Neutrophil (primary cell): ENCODE results near the gene ATP5ME.

Source experiments
- H3K27ac ChIP-seq: fragments of 200-600 bp; sonication (generic); 2 replicates; pipeline ENCODE4 v1.5.1; 2016; ENCODE audit warnings: mild to moderate bottlenecking, moderate library complexity
- H3K27me3 ChIP-seq: fragments of 200-600 bp; sonication (generic); 2 replicates; pipeline ENCODE4 v1.6.0; 2016; ENCODE audit warnings: mild to moderate bottlenecking
- H3K36me3 ChIP-seq: fragments of 200-600 bp; sonication (generic); 2 replicates; pipeline ENCODE4 v1.5.1; 2017
- H3K4me1 ChIP-seq, 2 experiments: fragments of 200-600 bp in 1 of 2; sonication (generic) in 1 of 2; 1 replicate in 1 of 2; 2 replicates in 1 of 2; pipeline versions ENCODE4 v1.5.1 to v1.6.1; 2013 to 2016; ENCODE audit warnings: low read depth in 1 of 2, low read length in 1 of 2, mild to moderate bottlenecking in 1 of 2, moderate library complexity in 1 of 2; ENCODE audit not compliant: control insufficient read depth in 1 of 2, insufficient read depth in 1 of 2
- H3K4me3 ChIP-seq, 2 experiments: fragments of 200-600 bp in 1 of 2; sonication (generic) in 1 of 2; 1 replicate in 1 of 2; 2 replicates in 1 of 2; pipeline ENCODE4 v1.5.1; 2013 to 2016; ENCODE audit warnings: low read depth in 1 of 2, low read length in 1 of 2, mild to moderate bottlenecking in 1 of 2, moderate library complexity in 1 of 2
- H3K9me3 ChIP-seq: fragments of 200-600 bp; sonication (generic); 2 replicates; pipeline ENCODE4 v1.5.1; 2016
- TF ChIP-seq, protein P1 (sequence below): fragments of 200-600 bp; sonication (generic); IDR thresholded peaks from 2 replicates; pipeline ENCODE4 v1.5.1; 2016; ENCODE audit warnings: antibody characterized with exemption

Gene ATP5ME

DNA sequence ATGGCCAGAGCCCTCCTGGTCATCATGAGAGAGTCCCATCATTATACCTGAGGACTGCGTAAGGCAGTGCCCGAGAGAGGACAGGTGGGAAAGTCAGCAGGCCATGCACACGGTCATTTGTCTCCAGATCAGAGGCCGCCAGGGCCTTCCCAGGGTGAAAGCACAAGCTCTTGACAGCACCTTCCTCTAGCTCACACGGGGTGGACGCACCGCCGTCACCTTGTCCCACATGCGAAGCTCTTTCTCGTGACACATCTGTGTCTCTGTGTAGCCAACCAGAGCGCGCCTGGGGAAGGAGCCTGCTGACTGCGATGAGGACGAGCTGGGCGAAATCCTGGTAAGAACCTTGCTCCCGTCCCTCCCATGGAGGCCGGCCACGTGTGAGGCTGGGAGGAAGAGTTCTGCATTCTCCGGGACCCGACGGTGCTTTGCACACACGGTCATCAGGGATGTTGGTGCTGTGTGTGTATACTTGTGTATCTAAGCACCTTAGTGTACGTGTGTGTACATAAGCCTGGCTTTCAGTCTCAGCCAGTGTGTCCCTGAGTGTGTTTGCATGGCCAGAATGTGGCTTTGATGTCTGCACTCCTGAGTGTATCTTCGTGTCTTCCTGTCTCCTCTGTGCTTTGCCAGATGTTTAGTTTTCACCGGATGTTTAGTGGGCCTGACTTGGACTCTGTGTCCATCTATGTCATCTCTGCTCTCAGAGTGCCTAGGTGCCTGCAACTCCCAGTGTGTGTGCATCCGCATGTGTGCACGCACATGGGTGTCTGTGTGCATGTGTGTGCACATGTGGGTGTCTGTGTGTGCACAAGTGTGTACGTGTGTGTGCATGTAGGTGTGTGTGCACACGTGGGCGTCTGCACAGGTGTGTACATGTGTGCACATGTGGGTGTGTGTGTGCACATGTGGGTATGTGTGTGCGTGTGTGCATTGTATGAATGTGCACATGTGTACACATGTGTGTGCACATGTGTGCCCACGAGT is 15.1 kb downstream of the ATP5ME start:
- Histone ChIP-seq H3K27me3 (no peaks in the 10 kb centered on the region), H3K4me1 (peaks cover 0 to 7% of the 10 kb centered on the region in 2 experiments), H3K36me3 (no peaks in the 10 kb centered on the region), H3K9me3 (no peaks in the 10 kb centered on the region), H3K4me3 (no peak overlapping the region), H3K27ac (no peak overlapping the region)
- TF ChIP-seq, protein P1, sequence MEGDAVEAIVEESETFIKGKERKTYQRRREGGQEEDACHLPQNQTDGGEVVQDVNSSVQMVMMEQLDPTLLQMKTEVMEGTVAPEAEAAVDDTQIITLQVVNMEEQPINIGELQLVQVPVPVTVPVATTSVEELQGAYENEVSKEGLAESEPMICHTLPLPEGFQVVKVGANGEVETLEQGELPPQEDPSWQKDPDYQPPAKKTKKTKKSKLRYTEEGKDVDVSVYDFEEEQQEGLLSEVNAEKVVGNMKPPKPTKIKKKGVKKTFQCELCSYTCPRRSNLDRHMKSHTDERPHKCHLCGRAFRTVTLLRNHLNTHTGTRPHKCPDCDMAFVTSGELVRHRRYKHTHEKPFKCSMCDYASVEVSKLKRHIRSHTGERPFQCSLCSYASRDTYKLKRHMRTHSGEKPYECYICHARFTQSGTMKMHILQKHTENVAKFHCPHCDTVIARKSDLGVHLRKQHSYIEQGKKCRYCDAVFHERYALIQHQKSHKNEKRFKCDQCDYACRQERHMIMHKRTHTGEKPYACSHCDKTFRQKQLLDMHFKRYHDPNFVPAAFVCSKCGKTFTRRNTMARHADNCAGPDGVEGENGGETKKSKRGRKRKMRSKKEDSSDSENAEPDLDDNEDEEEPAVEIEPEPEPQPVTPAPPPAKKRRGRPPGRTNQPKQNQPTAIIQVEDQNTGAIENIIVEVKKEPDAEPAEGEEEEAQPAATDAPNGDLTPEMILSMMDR, result no peak

DNA sequence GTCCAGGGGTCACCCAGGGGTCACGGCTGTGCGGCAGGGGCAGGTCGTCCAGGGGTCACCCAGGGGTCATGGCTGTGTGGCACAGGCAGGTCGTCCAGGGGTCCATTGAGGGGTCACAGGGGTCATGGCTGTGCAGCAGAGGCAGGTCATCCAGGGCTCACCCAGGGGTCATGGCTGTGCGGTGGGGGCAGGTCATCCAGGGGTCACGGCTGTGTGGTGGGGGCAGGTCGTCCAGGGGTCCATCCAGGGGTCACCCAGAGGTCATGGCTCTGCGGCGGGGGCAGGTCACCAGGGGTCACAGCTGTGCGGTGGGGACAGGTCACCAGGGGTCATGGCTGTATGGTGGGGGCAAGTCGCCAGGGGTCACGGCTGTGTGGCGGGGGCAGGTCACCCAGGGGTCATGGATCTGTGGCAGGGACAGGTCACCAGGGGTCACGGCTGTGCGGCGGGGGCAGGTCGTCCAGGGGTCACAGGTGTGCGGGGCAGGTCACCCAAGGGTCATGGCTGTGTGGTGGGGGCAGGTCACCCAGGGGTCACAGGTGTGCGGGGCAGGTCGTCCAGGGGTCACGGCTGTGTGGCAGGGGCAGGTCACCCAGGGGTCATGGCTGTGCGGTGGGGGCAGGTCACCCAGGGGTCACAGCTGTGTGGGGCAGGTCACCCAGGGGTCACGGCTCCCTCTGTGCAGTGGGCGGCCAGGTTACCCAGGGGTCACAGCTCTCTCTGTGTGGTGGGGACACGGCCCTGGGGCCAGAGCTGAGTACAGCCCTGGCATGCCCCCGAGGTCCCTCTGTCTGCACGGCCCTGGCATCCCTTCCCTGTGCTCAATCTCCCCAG is 16.0 kb downstream of the ATP5ME start:
- H3K27ac ChIP-seq, result no peak overlapping the region
- H3K36me3 ChIP-seq, result no peaks in the 10 kb centered on the region
- H3K4me3 ChIP-seq, result no peak overlapping the region
- H3K9me3 ChIP-seq, result no peaks in the 10 kb centered on the region
- H3K4me1 ChIP-seq, result peaks cover 0 to under 1% of the 10 kb centered on the region in 2 experiments
- TF ChIP-seq, protein P1, result no peak
- H3K27me3 ChIP-seq, result no peaks in the 10 kb centered on the region

DNA sequence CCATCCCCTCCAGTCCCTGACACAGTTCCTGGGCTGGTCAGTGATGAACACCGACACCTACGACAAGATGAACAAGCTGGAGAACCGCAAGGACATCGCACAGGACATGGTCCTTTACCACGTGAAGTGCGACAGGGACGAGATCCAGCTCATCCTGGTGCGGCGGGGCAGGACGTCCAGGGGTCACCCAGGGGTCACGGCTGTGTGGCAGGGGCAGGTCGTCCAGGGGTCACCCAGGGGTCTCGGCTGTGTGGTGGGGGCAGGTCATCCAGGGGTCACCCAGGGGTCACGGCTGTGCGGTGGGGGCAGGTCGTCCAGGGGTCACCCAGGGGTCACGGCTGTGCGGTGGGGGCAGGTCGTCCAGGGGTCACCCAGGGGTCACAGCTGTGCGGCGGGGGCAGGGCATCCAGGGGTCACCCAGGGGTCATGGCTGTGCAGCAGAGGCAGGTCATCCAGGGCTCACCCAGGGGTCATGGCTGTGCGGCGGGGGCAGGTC is 16.7 kb downstream of the ATP5ME start:
- H3K4me1 ChIP-seq, result no peaks in the 10 kb centered on the region
- TF ChIP-seq, protein P1, result no peak

DNA sequence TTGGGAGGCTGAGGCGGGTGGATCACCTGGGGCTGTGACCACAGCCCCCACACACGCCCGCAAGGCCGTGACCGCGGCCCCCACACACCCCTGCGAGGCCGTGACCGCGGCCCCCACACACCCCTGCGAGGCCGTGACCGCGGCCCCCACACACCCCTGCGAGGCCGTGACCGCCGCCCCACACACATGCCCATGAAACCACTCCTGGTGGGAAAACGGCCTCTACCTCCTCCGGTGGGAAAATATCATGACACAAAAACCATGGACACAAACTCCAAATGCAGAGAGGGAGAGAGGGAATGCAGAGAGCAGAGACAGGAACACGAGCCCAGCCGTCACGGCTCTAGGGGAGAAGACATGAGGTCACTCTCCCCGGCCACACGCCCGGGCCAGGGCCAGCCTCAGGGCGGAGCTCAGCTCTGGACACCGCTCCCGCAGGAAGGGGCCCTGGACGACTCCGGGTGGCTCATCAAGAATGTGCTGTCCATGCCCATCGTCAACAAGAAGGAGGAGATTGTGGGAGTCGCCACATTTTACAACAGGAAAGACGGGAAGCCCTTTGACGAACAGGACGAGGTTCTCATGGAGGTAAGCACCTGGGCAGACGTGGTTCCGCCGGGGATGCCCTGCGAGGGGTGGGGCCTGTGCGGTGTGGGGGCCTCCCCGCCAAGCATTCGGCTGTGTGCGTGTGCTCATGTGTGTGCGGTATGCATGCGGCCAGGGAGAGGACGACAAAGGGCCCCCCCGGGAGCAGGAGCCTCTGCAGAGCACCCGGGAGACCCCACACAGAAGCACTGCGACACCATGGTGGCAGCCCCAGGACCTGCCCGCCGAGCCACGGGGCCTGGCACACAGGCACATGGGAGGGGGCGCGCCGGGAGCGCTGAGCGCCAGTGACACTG is 17.4 kb downstream of the ATP5ME start:
- Histone ChIP-seq H3K27me3 (peaks cover 12% of the 10 kb centered on the region), H3K36me3 (no peaks in the 10 kb centered on the region), H3K27ac (no peak overlapping the region), H3K9me3 (no peaks in the 10 kb centered on the region), H3K4me3 (no peak overlapping the region), H3K4me1 (no peaks in the 10 kb centered on the region)
- TF ChIP-seq, protein P1, result no peak

More for the DNA sequence above, 16.7 kb downstream of the ATP5ME start:
- H3K36me3 ChIP-seq, result no peaks in the 10 kb centered on the region
- no peak overlapping the region for H3K4me3 ChIP-seq
- H3K27me3 ChIP-seq, result peaks cover 5% of the 10 kb centered on the region
- no peak overlapping the region for H3K27ac ChIP-seq
- no peaks in the 10 kb centered on the region for H3K9me3 ChIP-seq
